HS-5 (cell line): ENCODE results near the gene TFAP2A.

ENCODE experiments used
- DNase-seq: peaks from one replicate; pipeline ENCODE4 v3.0.0-alpha.2; 2012; ENCODE audit warnings: low read depth

Gene TFAP2A

DNA sequence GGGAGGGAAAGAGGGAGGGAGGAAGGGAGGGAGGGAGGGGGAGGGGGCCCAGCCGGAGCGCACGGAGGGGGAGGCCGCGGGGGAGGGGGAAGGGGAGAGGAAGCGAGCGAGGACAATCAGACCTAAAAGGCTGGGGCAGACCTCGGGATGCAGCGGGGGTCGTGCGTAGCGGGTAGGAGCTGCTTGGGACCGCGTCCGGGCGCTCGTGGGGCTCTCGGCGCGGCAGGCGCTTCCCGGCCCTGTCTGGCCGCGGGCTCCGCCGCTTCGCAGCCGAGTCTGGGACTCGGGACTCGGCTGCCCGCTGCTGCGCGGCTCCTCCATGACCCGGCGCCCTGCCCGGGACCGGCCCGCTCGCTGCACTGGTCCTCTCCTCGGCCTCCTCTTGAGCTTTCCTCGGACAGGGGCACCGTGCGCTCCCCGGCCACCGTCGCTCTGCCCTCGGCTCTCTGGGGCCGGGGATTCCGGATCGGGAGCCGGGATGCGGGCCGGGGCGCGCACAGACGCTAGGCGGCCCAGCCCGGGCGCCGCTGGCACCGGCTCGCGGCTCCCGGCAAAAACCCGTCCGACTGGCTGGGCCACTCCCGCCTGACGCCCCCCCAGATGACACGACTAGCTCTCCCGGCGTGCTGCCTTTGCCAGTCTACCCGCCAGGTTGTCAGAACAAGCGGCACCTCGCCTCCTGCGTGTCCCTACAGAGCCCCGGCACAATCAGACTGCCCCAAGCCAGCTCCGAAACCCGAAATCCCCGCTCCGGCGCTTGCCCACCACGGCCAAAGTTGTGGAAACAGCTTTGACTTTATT, 2.2 kb downstream of the TFAP2A start:
- DNase-seq, result no peak

DNA sequence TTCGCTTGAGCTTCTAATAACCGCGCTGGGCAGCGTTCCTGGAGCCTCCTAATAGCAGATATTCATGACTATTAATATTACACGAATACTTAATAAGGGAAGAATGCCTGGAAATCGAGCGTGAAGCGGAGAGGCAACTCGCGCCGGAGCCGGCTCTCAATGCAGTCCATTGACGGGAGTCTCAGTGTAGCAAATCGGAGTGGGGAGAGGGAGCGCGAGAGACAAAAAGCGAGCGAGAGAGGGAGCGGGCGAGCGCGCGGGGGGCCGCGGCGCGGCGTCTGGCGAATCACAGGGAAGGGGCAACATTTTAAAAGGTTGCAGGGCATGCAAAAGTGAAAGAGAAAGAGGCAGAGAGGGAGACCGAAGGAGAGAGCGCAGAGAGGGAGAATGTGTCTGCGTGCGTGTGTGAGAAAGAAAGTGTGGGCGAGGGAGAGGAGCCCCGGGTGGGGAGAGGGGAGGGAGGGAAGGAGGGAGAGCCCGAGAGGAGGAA, 2.9 kb downstream of the TFAP2A start:
- peak; percentile 62 for DNase-seq

DNA sequence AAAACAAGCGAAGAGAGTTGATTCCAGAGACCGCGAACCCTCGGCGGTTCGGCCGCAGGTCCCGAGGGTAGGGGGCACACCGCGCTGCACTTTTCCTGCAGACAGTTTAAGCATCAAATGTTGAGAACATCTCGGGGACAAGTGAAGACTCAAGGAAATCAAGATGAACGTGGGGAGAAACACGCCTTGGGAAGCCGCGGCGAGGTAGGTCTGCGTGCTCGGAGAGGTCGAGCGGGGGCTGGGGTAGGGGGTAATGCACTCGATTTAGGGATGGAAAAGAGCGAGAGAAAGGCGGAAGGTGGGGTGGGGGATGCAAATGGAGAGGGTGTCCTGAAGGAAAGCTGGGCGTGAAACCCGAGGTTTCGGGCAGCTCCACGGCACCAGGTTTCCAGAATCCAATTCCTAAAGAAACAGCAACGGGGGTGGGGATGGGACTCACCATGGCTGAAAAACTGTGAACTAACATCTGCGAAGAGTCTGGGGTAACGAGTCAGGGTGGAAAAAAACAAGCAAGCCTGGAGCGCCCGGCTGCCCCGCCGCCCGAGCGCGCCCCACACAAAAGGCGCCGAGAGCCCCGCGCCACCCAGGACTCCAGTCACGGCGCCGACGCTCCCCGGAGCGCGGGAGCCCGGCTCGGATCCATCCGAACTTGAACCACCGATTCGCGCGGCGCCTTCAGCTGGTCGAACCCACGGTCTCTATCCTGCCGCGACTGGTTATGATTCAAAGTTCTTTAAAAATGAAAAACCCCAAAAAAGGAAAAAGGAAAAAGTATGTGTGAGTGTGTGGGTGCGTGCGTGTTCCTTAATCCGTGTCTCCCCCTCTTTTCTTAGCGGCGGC, 3.5 kb downstream of the TFAP2A start:
- DNase-seq, result no peak

DNA sequence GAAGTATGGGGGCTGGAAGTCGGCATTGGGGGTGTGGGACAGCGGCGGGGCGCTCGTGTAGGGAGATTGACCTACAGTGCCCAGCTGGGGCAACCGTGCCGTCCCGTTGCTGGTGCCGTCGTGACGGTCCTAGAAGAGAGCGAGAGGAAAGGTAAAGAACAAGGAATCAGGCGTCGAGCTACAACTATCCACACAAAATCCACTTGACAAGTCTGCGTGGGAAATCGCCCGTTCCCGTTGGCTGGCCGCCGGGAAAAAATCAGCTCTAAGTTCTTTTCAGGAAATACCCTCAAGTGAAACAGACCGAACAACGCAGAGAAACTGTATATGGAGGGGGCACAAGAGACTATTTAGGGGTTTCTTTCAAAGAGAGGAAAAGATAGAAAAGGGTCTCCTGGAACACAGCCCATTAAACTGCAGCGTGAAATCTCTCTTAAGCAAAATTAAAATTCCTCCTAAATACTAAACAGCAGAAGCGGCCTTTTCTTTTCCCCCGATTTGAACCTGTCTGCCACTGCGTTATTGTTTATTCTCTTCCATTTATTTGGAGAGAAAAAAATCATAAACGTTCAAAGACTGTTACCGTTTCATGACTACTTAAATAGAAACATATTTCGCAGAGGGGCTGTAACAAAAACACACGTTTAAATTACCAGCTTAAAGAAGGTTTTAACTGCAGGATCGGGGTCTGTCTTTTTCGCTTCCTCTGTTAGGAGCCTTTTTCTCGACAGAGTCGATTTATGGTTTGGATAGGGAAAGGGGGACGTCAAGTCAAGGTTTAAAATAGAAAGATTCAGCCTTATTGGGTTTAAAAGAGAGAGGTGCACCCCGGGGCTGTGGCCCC, 4.4 kb downstream of the TFAP2A start:
- no peak for DNase-seq

DNA sequence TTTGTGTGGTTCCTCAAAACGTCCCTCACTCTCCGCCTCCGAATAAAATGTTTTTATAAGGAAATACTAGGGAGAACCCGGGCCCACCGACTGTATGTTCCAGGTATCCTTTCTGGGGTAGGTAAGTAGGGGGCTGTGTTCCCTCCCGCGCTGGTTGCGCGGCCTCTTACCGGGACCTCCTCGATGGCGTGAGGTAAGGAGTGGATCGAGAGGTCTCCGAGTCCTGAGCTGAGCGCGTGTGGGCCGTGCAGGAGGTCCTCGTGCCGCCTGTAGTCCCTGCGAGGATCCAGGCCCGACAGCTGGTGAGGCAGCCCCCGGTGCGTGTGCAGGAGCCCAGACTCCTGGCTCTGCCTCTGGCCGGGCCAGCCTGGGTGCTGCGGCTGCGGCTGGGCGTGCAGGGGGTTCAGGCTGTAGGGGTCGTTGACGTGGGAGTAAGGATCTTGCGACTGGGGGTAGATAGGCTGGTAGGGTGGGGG, 5.1 kb downstream of the TFAP2A start:
- DNase-seq, result no peak

DNA sequence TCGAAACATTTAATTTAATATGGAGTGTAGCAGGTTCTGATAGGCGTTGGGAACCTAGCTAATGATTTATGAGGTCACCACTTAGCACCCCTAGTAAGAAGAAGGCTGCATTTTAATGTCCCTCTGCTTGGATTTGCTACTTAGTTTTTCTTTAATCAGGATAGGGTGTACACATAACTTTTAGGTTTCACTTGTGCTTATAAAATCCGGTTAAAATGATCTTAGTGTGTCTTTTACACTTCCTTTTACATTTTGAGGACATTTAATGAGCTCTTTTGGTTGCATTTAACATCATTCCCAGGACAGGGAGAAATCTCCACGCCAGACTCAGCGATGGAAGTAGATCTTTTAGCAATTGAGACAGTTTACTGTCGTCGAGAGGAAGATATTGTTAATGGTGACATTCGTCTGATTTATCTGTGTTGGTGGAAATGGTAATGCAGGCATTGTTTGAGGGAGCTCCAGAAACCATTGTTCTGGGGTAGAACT, 5.6 kb downstream of the TFAP2A start:
- DNase-seq, result no peak

DNA sequence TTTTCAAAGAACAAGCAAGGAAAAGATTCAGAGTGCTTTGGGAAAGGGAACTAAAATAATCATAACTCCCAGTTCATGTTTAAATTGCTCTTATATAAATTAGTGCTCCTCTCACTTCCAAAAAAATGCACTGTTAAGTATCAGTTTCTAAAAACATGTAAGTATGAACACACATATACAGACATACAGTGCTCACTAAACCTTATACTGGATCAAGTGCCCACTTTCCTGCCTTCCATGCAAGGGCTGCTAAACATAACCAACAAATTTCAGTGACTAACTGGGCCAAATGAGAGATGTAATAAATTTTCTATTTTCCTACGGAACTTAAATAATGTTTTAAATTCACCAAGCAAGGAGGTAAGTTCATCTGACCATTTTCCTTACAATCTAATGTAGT, 6.4 kb downstream of the TFAP2A start:
- no peak for DNase-seq

DNA sequence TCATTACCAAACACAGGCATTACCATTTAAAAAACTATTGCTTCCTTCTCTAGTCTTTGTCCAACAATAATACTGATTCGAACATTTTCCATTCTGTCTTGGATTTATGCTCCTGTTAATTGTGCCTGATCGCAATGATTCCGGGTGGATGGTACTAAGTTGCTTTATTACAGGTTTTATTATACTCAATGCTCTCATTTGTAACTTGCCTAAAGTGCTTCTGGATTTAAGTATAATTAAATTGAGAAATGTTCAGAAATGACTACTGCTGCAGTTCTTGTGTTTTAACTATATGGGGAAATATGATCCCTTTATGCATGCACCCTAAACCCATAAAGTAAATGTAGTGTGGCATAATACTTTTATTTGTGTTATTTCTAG, 7.2 kb downstream of the TFAP2A start:
- DNase-seq, result no peak

DNA sequence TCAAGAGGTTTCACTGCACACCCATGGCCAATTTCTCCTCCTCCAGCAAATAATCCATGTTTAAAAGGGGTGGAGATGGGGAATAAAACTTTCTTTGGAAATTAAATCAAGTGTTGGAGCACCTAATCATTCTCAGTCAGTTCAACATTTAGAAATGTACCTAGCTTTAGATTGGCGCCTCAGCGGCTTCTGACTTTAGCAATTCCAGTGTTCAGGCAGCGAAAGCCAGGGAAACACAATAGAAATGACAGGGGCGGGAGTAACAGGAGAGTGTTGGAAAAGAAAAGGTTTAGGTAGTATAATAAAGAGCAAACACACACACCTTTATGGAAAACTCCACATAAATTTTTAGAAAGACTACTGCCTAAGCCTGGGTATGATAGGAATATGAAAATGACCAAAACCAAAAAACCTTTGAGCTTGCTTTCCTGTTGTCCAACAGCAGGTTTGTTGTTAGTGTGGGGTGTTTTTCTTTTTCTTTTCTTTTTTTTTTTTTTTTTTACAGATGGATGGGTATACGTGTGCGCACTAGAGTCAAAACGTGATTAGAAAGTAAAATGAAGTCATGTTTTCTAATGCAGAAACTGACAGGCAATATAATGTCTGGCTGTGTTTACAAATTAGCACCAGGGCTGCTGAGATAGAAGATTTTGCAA, 7.7 kb downstream of the TFAP2A start:
- no peak for DNase-seq

DNA sequence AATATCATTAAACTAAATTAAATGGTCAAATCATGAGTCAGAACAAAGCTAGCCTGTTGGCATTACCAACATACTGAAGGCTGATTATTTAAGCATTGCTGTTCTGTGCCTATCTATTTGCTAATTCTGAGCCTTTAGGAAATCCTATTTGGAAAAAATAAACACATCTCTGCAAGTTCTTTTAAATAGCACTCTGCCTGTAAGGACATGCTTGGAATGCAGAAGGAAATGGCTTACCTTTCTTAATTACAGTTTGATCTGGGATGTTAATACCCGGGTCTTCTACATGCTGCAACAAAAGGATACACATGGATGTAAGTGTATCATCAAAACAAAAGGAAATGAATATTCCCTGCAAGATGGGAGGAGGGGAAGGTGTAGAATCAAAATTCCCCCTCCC, 8.3 kb downstream of the TFAP2A start:
- no peak for DNase-seq

DNA sequence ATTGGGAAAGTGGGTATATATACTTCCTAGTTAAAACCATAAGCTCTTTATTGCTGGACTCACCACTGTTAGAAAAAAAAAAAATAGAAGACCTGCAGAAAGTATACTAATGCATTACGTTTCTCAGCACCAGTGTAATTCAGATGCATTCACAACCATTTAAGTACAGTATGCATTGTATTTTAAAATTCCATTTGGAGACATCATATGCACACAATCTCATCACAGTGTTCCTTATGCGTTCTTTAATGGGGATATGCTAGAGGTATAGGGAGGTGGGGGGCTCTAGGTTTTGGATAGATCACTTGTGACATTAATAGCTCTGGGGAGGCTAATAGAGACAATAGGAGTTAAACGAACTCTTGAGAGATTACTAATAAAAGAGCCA, 9.4 kb downstream of the TFAP2A start:
- no peak for DNase-seq

DNA sequence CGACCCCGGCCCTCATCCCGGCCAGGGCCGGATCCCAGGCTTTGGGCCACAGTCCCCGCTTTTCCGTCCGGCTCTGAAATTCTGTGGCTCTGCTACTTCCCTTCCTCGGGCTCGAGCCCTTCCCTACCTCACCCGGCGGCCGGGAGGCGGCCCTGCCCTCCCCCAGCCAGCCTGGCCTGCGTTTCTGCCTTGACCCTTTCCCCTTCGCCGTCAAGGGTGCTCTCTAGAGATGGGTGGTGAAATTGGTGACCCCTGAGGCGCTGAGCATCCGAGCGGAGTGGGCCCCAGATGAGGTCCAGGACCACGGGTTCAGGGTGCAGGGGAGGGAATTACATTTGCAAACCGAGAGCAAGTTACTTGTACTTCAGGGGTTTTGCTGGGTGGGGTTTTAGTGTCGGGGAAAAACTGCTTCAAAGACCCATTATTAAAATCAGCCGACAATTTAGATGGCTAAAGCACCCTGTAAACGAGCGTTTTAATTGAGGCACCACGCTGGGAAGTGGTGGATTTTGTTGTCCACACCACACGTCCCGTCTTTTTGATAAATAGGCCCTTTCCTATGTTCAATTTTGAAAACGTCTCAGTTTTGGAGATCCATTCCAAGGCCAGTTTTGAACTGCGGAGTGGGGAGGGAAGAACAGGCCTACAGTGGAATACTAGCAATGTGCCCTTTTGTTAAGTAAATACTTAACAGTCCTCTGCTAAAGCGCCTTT, 9.9 kb downstream of the TFAP2A start:
- no peak for DNase-seq

DNA sequence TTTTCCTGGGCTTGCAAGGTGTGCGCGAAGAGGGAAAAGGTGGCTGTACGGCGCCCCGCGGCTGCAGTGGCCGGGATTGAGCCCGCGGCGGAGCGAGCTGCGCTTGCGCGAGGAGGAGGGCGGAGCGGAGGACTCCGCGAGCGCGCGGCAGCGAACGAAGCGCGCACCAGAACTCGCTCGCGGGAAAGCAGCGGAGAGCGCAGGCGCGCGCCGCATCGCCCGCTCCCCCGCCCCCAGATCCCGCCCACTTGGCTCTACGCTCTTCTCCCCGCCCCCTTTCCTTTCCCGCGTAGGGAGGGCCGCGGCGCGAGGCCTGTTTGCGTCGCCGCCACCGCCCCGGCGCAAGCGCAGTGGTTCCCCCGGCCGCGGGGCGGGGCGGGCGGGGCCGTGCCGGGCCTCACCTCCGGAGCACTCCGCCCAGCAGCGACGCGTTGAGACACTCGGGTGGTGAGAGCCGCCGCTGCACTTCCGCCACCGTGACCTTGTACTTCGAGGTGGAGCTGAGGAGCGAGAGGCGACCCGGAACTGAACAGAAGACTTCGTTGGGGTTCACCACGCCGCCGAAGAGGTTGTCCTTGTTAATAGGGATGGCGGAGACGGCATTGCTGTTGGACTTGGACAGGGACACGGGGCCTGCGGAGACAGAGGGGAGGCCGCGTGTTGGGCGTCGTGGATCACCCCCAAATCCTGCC, 10.6 kb downstream of the TFAP2A start:
- DNase-seq, result peak; percentile 74

DNA sequence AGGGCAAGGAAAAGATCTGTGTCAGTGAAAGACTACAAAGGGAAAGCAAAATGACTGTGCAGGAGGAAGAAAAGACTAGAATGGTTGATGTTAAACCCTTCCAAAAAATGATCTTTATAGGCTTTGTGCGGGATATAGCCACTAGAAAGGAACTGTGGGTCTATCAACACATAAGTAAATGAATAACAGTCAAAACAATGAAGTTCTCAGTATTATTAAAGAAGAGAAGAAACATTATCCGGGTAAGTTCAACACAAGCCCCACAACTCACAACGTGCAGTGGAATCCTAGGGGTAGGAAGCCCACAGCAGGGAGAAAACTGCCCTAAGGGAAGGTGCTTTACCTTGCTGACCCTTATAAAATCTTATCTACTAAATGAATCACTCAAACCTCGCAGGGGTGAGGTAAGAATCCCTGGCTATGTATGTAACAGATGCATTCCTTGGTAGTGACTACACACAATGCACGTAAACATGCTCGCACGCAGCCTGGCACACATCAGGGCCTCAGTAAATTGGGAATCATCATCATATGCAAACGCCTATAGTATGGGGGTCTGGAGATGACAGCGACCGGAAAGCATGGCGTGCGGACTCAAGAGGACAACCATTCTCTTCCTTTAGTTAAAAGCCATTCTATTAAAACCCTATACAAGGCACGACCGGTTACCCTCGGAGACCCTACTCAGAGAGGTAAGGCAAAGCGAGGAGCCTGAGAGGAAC, 11.3 kb downstream of the TFAP2A start:
- peak; percentile 83 for DNase-seq

DNA sequence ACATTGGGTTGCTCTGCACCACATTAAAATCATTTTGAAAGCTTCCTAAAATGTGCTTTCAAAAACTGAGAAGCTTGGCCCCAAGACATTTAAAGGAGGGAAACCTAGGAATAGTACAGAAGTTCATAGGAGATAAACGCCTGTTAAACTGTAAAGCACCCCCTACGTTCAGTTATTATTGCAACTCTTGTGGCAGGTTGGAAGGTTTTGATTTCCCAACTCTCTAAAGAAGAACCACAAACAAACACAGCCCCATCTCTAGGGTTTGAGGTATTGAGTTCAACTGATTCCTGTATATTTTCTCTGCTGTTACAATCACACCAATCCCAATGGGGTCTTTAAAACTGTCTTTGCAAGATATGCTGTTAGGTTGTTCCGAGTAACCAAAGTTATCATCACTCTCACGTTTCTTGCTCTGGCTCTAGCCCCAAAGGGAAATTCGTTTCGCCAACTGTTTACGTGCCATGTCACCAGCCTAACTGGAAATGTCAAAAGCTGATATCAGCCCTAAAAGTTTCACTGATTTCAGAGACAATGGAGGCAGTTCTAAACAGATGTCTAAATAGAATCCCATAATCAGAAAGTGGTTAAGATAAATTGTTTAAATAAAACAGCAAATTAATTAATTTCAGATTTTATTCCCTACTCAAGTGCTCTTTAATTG, 12.1 kb downstream of the TFAP2A start:
- DNase-seq, result no peak

DNA sequence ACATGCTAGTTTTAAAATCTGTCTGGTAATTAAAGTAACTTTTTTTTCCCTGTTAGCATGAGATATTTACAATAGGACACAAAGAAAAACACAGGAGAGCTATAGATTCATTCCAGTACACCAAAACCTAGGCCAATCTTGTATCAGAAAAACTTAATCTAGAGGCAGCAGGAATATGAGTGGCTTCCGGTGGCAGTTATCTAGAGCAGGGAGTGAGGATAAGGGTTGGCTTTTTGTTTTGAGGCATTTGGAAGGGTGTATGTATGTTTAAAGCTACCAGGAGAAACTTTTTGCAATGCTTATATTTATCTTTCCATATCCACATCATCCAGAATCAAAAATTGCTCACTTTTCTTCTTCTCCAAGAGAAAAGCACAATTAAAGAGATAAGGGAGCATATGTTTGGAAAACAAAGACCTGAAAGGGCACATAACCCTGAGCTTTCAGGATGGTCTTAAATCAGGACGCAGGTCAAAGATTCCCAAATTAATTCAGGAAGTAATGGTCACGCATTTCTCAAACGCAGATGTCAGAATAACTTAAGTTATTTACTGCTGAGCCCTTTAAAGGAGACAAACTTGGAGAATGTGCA, 13.1 kb downstream of the TFAP2A start:
- no peak for DNase-seq

DNA sequence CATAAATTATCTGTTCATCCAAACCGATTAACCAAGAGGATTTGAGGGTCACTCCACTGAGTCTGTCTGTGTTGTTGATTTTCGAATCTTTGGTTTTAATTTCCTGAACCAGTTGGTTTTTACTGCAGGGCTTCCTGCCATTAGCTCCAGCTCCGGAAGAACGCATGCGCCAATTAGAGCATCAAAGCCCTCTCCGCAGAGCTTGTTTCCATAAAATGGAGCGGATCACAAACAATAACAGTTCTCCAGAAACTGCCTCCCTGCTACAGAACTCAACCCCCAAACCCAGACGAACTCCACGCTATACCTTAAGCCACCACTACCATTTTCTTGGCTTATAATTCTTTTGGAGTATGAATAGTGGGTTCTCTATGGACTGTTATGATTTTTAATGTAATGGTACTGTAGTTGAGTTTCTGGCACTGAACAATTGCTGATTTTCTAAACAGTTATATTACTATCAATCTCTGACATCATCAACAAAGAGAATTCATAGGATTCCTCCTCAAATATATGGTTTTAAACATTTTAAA, 13.8 kb downstream of the TFAP2A start:
- DNase-seq, result no peak

DNA sequence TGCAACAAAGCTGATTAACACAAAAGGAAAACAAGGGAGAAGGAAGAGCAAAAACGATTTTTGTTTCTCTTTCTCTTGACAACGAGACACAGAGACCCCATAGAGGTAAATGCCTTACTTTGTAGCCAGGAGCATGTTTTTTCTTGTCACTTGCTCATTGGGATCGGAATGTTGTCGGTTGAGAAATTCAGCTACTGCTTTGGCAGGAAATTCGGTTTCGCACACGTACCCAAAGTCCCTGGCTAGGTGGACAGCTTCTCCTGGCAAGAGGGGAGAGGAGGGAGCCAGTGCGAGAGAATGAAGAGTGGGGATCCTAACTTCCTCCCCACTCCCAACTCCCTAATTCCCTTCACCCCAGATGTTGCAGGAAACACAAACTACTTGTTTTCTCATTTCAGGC, 14.5 kb downstream of the TFAP2A start:
- DNase-seq, result no peak
